Urothelium cell line (cell line): Measurements from ENCODE around the gene CAMSAP3.

ENCODE experiments used
- DNase-seq: peaks from one replicate; pipeline ENCODE4 v3.0.0; 2011; ENCODE audit warnings: low spot score, mixed read lengths
- FAIRE-seq: peaks from 2 replicates; lab custom pipeline; 2011; peaks lifted over from hg19 to GRCh38; lab: Jason Lieb, UNC

Gene CAMSAP3, protein sequence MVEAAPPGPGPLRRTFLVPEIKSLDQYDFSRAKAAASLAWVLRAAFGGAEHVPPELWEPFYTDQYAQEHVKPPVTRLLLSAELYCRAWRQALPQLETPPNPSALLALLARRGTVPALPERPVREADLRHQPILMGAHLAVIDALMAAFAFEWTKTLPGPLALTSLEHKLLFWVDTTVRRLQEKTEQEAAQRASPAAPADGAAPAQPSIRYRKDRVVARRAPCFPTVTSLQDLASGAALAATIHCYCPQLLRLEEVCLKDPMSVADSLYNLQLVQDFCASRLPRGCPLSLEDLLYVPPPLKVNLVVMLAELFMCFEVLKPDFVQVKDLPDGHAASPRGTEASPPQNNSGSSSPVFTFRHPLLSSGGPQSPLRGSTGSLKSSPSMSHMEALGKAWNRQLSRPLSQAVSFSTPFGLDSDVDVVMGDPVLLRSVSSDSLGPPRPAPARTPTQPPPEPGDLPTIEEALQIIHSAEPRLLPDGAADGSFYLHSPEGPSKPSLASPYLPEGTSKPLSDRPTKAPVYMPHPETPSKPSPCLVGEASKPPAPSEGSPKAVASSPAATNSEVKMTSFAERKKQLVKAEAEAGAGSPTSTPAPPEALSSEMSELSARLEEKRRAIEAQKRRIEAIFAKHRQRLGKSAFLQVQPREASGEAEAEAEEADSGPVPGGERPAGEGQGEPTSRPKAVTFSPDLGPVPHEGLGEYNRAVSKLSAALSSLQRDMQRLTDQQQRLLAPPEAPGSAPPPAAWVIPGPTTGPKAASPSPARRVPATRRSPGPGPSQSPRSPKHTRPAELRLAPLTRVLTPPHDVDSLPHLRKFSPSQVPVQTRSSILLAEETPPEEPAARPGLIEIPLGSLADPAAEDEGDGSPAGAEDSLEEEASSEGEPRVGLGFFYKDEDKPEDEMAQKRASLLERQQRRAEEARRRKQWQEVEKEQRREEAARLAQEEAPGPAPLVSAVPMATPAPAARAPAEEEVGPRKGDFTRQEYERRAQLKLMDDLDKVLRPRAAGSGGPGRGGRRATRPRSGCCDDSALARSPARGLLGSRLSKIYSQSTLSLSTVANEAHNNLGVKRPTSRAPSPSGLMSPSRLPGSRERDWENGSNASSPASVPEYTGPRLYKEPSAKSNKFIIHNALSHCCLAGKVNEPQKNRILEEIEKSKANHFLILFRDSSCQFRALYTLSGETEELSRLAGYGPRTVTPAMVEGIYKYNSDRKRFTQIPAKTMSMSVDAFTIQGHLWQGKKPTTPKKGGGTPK

DNA sequence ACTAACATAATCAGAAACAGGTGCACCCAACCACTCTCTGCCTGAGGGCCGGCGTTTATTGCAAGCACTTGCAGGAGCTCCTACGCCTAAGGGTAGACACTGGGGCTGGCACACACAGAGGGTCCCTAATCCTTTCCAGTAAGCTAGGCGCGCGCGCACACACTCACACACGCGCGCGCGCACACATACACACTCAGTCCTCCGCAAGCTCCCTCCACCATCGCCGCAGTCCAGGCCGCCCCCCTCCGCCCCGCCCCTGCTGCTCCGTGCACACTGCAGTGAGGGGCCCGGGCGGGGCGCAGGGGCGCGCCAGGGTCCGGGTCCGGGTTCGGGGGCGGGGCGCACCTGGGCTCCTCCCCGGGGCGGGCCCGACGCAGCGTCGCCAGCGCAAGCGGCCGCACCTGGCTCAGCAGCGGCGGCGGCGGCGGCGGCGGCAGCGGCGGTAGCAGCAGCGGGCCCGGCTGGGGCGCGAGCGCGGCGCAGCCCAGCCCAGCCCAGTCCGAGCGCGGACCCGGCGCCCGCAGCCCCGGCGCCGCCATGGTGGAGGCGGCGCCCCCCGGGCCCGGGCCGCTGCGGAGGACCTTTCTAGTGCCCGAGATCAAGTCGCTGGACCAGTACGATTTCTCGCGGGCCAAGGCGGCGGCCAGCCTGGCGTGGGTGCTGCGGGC is at the start of gene CAMSAP3:
CAMSAP3 (plus strand) TSS at position 398 of the 668 bp plus-strand sequence; CDS start at position 538, 140 bp downstream.
- FAIRE-seq (no peak), DNase-seq (peak; percentile 74)

DNA sequence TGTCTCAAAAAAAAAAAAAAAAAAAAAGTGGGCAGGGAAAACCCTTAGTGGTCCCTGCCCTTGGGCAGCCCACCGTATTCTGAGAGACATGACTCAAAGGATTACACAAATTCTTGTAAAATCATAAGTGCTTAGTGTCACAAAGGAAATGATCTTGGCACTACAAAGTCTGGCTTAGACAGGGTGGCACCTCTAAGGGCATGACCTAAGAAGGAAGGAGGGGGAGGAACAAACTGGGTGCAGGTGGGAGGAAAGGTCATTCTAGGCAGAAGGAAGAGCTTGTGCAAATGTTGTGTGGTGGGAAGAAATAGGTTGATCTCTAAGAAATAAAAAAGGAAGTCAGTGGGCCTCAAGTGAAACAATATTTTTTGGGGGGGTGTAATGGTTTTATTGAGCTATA is 49.8 kb upstream of the CAMSAP3 start:
- FAIRE-seq (no peak), DNase-seq (no peak)

DNA sequence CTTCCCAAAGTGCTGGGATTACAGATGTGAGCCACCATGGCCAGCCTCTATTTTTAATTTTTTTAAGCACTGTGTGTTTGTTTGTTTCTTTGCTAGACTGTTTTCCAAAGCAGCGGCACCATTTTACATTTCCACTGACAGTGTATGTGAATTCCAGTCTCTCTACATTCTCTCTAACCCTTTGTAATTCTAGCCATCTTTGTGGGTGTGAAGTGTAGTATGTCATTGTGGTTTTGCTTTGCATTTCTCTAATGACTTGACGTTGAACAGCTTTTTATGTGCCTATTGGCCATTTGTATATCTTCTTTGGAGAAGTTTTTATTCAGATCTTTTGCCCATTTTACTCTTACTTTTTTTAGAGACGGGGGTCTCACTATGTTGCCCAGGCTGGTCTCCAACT is 48.5 kb upstream of the CAMSAP3 start:
- DNase-seq (no peak), FAIRE-seq (no peak)

DNA sequence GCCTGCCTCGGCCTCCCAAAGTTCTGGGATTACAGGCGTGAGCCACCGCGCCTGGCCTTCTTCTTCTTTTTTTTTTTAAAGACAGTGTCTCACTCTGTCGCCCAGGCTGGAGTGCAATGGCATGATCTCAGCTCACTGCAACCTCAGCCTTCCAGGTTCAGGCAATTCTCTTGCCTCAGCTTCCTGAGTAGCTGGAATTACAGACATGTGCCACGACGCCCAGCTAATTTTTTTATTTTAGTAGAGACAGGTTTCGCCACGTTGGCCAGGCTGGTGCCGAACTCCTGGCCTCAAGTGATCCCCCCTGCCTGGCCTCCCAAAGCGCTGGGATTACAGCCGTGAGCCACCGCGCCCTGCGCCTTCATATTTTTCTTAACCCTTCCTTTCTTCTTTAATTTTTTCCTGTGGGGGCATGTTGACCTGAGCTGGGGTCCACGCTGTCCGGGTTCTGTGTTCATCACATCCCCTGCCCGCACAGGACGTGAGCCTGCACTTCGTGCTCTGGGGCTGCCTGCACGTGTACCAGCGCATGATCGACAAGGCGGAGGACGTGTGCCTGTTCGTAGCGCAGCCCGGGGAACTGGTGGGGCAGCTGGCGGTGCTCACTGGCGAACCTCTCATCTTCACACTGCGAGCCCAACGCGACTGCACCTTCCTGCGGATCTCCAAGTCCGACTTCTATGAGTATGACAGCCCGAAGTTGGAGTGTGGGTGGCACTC is 46.1 kb upstream of the CAMSAP3 start:
- DNase-seq (no peak), FAIRE-seq (no peak)

DNA sequence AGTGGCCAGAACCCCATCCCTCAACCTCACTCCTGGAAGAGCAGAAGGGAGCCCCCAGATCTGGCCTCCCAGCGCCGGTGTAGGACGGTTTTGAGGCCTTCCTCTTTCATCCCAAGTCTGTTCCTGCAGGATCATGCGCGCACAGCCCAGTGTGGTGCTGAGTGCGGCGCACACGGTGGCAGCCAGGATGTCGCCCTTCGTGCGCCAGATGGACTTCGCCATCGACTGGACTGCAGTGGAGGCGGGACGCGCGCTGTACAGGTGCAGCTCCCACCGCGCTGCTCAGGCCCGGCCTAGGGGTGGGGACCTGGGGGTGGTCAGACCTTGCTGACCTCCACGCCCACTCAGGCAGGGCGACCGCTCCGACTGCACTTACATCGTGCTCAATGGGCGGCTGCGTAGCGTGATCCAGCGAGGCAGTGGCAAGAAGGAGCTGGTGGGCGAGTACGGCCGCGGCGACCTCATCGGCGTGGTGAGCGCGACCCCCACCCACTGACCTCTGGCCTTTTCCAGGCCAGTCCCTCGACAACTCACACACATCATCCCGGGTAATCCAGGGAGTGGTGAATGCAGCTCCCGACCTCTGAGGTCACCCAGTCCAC is 45.4 kb upstream of the CAMSAP3 start:
- DNase-seq (no peak), FAIRE-seq (no peak)

DNA sequence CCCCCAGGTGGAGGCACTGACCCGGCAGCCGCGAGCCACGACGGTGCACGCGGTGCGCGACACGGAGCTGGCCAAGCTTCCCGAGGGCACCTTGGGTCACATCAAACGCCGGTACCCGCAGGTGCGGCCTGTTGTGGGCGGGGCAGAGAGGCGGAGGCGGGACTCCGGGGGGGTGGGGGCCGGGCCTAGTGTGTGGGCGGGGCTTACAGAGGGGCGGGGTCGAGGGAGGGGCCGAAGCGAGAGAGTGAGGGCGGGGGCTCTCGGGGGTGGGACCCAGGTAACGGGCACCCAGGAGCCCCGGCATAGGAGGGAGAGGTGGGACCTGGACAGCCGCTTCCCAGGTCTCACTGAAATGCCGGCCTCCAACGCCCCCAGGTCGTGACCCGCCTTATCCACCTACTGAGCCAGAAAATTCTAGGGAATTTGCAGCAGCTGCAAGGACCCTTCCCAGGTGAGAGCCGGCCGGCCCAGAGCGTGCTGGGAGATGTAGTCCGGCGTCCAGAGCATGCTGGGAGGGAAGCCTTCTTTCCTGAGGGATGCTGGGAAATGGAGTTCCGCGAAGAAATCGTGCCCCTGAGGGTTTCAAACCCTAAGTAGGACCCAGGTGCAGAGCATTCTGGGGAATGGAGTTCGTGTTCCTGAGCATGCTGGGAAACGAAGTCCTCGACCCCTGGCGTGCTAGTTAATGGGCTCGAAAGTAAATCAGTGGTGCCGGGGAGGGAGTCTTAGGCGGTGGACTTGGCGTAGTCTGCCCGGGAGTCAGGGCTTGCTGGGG is 44.5 kb upstream of the CAMSAP3 start:
- FAIRE-seq (no peak), DNase-seq (peak; percentile 45)

DNA sequence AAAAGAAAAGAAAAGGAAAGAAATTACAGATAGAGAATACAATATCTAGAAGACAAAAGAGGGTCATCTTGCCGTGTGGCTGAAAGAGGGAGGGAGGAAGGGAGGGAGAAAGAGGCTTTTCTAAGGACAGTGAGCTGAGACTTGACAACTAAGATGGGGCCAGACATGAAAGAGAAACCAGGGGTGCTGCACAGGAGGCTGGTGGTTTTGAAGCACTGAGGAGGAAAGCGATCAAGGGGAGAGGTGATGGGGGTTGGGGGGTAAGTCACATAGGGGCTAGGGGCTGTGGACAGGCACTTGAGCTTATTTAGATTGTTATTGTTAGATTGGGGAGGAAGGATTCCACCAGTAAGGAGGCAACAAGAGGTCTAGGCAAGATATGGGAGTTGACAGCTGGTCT is 42.9 kb upstream of the CAMSAP3 start:
- DNase-seq (no peak), FAIRE-seq (no peak)

DNA sequence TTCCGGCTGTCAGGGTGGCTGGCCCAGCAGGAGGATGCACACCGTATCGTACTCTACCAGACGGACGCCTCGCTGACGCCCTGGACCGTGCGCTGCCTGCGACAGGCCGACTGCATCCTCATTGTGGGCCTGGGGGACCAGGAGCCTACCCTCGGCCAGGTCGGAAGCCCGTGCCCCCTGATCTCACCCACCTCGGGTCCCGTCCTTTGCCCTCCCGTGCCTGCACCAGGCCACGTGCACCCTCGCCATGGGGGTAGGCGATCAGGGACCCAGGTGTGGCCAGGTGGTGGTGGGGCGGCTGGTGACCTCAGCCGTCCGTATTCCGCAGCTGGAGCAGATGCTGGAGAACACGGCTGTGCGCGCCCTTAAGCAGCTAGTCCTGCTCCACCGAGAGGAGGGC is 41.1 kb upstream of the CAMSAP3 start:
- DNase-seq (no peak), FAIRE-seq (no peak)

DNA sequence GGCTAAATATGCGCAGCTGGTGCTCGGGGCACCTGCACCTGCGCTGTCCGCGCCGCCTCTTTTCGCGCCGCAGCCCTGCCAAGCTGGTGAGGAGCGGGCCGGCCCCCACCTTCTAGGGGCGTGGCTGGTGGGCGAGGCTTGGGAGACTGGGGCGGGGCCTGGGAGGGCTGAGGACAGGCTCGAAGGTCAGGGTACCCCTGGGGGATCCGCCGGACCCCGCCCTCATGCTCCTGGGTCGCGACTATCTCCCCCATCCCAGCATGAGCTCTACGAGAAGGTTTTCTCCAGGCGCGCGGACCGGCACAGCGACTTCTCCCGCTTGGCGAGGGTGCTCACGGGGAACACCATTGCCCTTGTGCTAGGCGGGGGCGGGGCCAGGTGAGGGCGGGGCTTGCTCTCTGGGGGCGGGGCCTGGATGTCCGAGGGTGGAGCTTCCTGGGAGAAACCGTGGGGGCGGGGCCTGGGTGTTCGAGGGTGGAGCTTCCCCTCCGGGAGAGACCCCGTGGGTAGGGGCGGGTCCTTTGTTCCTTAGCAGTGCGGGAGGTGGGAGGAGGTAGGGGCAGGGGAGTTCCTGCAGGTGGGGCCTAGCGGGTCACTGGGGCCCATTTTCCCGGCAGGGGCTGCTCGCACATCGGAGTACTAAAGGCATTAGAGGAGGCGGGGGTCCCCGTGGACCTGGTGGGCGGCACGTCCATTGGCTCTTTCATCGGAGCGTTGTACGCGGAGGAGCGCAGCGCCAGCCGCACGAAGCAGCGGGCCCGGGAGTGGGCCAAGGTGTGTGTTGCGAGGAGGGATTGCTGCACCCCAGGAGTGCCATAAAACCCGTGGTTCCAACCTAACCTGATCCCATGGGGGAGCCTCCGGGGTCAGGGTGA is 40.4 kb upstream of the CAMSAP3 start:
- peak; percentile 26 for DNase-seq

DNA sequence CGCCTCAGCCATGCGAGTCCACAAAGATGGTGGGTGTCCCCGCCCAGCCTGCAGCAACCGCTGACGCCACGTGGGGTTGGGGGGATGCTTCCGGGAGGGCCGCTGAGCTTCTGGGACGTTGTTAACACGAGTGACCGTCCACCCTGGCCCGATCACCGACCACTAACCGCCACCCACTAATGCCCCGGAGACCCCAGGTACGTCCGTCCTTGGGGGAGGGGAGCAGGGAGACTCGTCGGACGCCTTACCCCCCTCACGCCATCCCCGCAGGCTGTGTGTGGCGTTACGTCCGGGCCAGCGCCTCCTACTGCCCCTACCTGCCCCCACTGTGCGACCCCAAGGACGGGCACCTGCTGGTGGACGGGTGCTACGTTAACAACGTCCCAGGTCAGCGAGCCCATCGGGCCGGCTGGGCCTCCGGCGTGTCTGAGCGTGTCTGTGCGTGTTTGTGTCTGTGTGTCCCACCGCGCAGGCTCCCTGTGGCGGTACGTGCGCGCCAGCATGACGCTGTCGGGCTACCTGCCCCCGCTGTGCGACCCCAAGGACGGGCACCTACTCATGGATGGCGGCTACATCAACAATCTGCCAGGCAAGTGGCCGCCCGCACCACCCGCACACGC is 38.9 kb upstream of the CAMSAP3 start:
- FAIRE-seq (no peak), DNase-seq (no peak)

More for the DNA sequence above, 40.4 kb upstream of the CAMSAP3 start:
- FAIRE-seq: no peak

DNA sequence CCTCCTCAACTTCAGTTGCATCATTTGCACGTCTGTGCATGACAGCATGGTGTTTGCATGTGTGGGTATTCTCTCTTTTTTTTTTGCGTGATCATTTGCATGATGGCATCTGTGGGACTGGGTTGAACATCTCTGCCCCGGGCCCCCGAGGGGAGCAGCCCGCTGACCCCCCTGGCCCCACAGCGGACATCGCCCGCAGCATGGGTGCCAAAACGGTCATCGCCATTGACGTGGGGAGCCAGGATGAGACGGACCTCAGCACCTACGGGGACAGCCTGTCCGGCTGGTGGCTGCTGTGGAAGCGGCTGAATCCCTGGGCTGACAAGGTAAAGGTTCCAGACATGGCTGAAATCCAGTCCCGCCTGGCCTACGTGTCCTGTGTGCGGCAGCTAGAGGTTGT is 37.0 kb upstream of the CAMSAP3 start:
- DNase-seq (no peak), FAIRE-seq (no peak)

DNA sequence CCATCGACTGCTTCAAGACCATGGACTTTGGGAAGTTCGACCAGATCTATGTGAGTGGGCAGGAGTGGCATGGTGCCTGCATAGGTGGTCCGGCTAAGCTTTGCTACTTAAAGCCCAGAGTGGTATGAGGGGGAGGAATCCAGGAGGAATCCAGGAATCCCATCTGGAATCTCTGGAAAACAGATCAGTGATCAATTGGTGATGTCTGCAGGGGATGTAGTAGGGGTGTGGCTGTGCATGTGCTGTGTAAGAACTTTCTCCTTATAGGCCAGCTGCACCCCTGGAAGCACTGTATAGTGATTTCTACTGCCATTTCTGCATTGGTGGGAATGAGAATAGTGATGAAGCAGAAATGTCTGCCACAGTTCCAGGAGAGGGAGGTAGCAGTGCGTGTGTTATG is 36.6 kb upstream of the CAMSAP3 start:
- FAIRE-seq: no peak
- DNase-seq: no peak

DNA sequence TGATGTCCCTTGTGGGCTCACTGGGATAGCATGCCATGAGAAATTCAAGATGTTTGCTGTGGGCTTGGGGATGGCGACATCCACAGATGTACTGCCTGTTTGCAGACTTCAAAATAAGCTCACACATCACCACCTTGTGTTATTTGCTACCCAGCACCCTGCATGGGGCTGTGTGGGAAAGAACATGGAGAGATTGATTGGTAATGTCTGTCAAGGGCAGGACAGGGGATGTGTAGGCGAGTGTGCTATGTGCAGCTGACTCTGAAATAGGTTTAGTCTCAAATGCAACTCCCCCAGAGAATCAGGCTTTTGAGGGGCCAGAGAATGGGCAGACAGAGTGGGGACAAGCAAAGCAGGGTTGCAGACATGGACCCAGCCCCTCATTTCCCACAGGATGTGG is 35.4 kb upstream of the CAMSAP3 start:
- FAIRE-seq (no peak), DNase-seq (no peak)

DNA sequence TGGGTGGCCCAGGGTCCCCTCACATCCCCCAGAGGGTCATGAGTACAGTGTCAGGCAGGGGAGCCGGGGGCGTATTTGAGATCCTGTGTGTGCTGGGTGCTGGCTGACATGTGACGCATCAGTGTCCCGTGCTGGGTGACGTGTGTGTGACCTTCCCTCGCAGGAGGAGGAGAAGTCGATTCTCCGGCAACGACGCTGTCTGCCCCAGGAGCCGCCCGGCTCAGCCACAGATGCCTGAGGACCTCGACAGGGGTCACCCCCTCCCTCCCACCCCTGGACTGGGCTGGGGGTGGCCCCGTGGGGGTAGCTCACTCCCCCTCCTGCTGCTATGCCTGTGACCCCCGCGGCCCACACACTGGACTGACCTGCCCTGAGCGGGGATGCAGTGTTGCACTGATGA is 34.3 kb upstream of the CAMSAP3 start:
- no peak for DNase-seq
- FAIRE-seq: no peak

DNA sequence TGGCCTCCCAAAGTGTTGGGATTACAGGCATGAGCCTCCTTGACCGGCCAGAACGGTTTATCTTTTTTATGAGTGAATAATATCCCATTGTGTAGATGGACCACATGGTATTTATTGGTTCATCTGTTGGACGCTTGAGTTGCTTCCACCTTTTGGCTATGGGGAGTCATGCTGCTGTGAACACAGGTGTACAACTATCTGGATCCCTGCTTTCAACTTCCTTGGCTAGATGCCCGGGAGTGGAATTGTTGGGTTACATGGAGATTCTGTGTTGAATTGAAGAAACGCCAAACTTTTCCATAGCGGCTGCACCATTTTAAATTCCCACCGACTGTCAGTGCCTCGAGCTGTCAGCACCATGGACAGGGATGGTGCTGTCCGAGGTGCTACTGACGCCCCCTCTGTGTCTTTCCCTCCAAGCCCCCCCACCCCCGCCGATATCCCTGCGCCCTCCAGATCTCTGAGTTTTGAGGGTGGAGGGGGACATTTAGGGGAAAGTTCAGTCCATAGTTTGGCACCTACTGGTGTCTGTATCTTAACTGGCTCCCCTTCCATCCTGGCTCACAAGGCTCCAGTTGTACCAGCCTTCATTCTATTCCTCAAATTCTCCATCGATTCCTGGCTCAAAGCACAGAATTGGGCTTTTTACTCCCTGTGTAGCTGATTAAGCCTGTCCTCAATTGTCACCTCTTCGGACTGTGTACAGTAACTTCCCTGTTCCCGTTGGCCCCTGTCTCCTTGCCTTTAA is 32.8 kb upstream of the CAMSAP3 start:
- DNase-seq (no peak), FAIRE-seq (no peak)

DNA sequence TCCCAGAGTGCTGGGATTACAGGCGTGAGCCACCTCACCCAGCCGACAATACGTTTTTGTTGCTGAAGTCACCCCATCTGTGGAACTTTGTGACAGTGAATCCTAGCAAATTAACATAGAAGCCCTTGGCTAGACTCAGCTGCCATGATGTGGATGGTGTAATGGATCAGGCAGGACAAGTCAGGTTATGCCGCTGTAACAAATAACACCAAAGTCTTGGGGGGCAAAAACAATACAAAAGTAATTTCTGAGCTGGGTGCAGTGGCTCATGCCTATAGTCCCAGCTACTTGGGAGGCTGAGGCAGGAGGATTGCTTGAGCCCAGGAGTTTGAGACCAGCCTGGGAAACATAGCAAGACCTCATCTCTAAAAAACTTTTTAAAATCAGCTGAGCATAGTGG is 30.8 kb upstream of the CAMSAP3 start:
- FAIRE-seq (no peak), DNase-seq (no peak)

DNA sequence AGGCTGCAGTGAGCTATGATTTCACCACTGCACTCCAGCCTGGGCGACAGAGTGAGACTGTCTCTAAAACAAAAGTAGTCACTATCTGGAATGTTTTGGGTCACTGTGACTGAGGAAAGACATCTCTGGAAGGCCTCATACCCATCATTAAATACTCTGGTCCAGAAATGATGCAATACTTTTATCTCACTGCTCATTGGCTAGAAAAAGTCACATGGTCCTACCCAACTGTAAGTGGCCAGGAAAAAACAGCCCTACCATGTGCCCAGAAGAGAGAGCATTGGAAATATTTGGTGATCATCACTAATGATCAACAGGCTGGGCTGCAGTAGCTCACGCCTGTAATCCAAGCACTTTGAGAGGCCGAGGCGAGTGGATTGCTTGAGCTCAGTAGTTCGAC is 30.3 kb upstream of the CAMSAP3 start:
- FAIRE-seq (no peak), DNase-seq (no peak)
